ENCODE measurements around the gene VEZT.

Gene VEZT

GRCh38 chr12:95244350-95244749, 26.7 kb downstream of the VEZT start:
- peaks cover 0 to 69% (median 24%) of the 10 kb centered on the region in 4 donors for H3K4me1 ChIP-seq
- H3K9me3 ChIP-seq, result no peaks in the 10 kb centered on the region
- no peaks in the 10 kb centered on the region for H3K27me3 ChIP-seq
- no peak for TF ChIP-seq CTCF (IDR thresholded peaks at IDR 0.05)
- no peak overlapping the region for H3K4me3 ChIP-seq
- intact Hi-C loops (cut with DNase I; ENCODE audit: low total_unique reads), result no loop called here
- no peak overlapping the region for H3K27ac ChIP-seq
- no peak for DNase-seq
- H3K36me3 ChIP-seq, result peaks cover 5 to 7% (median 5%) of the 10 kb centered on the region in 3 donors

- TF ChIP-seq CTCF (IDR thresholded peaks at IDR 0.05), result no peak
- intact Hi-C loops (cut with DNase I; ENCODE audit: low total_unique reads), result no loop called here
- DNase-seq, result no peak
- H3K9me3 ChIP-seq, result no peaks in the 10 kb centered on the region
- H3K4me1 ChIP-seq, result peaks cover 0 to 67% (median 20%) of the 10 kb centered on the region in 4 donors
- no peaks in the 10 kb centered on the region for H3K27me3 ChIP-seq
- no peak overlapping the region for H3K4me3 ChIP-seq
- peaks cover 13 to 17% (median 13%) of the 10 kb centered on the region in 3 donors for H3K36me3 ChIP-seq
- no peak overlapping the region for H3K27ac ChIP-seq
Observed at GRCh38 chr12:95248095-95248494, 30.5 kb downstream of the VEZT start.

GRCh38 chr12:95248604-95249360, 31.2 kb downstream of the VEZT start:
- Histone ChIP-seq H3K27me3 (no peaks in the 10 kb centered on the region), H3K36me3 (peaks cover 18 to 20% (median 19%) of the 10 kb centered on the region in 3 donors), H3K9me3 (no peaks in the 10 kb centered on the region), H3K4me3 (no peak overlapping the region), H3K4me1 (peaks cover 0 to 67% (median 20%) of the 10 kb centered on the region in 4 donors), H3K27ac (no peak overlapping the region)
- no peak for DNase-seq
- intact Hi-C loops (cut with DNase I; ENCODE audit: low total_unique reads), result no loop called here
- no peak for TF ChIP-seq CTCF (IDR thresholded peaks at IDR 0.05)

- H3K27ac ChIP-seq, result no peak overlapping the region
- no peak overlapping the region for H3K4me3 ChIP-seq
- H3K27me3 ChIP-seq, result no peaks in the 10 kb centered on the region
- peaks cover 40 to 58% (median 56%) of the 10 kb centered on the region in 3 donors for H3K36me3 ChIP-seq
- TF ChIP-seq CTCF (IDR thresholded peaks at IDR 0.05), result no peak
- H3K4me1 ChIP-seq, result peaks cover 0 to 33% (median 10%) of the 10 kb centered on the region in 4 donors
- DNase-seq, result no peak
- no peaks in the 10 kb centered on the region for H3K9me3 ChIP-seq
- intact Hi-C loops (cut with DNase I; ENCODE audit: low total_unique reads), result no loop called here
Observed at GRCh38 chr12:95253386-95253785, 35.8 kb downstream of the VEZT start.

GRCh38 chr12:95257541-95257940, 39.9 kb downstream of the VEZT start:
- intact Hi-C loops (cut with DNase I; ENCODE audit: low total_unique reads), result no loop called here
- peaks cover 49 to 52% (median 51%) of the 10 kb centered on the region in 3 donors for H3K36me3 ChIP-seq
- no peaks in the 10 kb centered on the region for H3K9me3 ChIP-seq

More at GRCh38 chr12:95257541-95257940, 39.9 kb downstream of the VEZT start:
- no peak for DNase-seq
- H3K27me3 ChIP-seq, result no peaks in the 10 kb centered on the region
- TF ChIP-seq CTCF (IDR thresholded peaks at IDR 0.05), result no peak
- no peak overlapping the region for H3K27ac ChIP-seq
- no peak overlapping the region for H3K4me3 ChIP-seq
- peaks cover 0 to 5% (median 0%) of the 10 kb centered on the region in 4 donors for H3K4me1 ChIP-seq

Measured in tibial artery (tissue), 4 donors.